Tongue (tissue), 3 donors: ENCODE results near the gene CARD14. TPM values are rescaled to one million over a fixed set of nuclear protein-coding genes. Genes with fewer than 3 reads are reported as not detected.
"Not testable (repeated sequence)": the region's sequence is repeated elsewhere in the genome, so short reads cannot be mapped to it uniquely, and the experiment has no call there.

Experiments used
- DNase-seq: peaks from one replicate; pipeline ENCODE4 v3.0.0-alpha.2; 2015
- small RNA-seq: library from RNA; depleted of rRNA; stranded (forward); fragments of <200 nt; gene quantifications from one replicate; pipeline ENCODE3, GENCODE V24; 2014; ENCODE audit warnings: low replicate concordance
- total RNA-seq: library from RNA; depleted of rRNA; stranded (reverse); fragments of >200 nt; gene quantifications from one replicate; pipeline ENCODE4 v1.2.3, GENCODE V29; 2014

CARD14 gene
- total RNA-seq, 1 donor from 2014 or later = 14.9 TPM

DNA sequence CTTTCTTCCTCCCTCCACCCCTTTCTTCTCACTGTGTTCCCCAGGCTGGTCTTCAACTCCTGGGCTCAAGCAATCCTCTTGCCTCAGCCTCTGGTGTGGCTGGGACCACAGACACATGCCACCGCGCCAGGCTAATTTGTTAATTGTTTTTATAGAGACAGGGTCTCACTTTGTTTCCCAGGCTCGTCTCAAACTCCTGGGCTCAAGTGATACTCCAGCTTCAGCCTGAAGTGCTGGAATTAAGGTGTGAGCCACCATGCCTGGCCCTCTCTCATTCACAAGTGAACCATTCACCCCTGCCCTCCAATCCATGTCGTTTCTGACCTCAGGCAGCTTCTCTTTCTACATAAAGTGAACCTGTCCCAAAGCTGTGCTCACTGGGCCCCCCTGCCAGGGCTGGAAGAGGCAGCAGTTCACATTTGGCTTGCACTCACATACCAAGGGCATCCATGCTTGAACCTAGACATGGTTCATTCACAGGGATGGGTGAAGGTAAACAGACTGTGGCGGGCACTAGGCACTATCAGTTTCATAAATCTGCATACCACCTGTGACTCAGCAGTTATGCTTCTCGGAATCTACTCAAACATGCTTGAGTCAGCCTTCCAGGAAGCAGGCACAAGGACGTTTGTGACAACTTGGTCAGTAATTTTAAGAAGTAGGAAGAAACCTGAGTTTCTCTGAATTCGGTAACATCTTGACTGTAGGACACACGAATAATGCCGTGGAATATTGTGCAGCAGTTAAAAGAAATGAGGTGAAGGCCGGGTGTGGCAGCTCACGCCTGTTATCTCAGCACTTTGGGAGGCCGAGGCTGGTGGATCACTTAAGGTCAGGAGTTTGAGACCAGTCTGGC is 84.8 kb downstream of the CARD14 start:
- no peak for DNase-seq

DNA sequence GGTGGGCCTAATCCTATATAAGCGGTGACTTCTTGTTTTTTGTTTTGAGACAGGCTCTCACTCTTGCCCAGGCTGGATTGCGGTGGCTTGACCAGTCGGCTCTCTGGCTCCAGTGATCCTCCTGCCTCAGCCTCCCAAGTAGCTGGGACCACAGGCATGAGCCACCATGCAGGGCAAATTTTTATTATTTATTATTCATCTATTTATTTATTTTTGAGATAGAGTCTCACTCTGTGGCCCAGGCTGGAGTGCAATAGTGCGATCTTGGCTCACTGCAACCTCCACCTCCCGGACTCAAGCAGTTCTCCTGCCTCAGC is 86.2 kb downstream of the CARD14 start:
- DNase-seq = no peak

DNA sequence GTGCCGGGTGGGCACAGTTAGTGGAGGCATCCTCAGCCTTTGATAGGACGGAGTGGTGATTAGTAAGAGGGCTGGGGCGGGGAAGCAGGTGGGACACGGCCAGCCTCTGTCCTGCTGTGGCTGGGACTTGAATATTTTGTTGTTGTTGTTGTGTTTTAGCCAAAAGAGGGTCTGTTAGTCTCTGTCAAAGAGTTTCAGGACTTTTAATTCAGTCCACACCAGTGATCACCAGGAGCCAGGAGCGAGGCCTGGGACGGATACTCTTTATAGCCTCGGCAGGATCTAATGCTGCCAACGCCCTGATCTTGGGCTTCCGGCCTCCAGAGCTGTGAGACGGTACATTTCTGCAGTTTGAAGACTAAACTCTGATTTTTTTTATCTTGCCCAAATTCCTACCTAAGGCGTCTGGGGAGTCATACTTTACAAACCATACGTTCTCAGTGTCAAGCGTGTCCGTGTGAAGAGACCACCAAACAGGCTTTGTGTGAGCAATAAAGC is 87.9 kb downstream of the CARD14 start:
- no peak for DNase-seq

DNA sequence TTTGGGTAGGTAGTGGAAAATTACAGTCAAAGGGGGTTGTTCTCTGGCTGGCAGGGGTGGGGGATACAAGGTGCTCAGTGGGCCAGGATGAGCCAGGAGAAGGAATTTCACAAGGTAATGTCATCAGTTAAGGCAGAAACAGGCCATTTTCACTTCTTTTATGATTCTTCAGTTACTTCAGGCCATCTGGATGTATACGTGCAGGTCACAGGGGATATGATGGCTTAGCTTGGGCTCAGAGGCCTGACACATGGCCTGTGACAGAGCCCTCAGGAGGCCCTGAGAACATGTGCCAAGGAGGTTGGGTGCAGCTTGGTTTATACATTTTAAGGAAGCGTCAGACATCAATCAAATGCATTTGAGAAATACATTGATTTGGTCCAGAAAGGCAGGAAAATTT is 88.5 kb downstream of the CARD14 start:
- DNase-seq = not testable (repeated sequence)

Small RNAs within 50 kb of the gene (small RNA-seq; reads per million reads assigned to genes)
- gene AC087741.2 = not detected

Other genes starting within 250 kb of the CARD14 start
- 23.3 TPM for gene TBC1D16, start 134.2 kb upstream of the CARD14 start, total RNA-seq
- 4.5 TPM for gene CCDC40, start 133.4 kb upstream of the CARD14 start, total RNA-seq
- 22.6 TPM for gene GAA, start 68.4 kb upstream of the CARD14 start, total RNA-seq
- gene EIF4A3, start 22.9 kb upstream of the CARD14 start, total RNA-seq = 88.5 TPM
- gene SGSH, start 50.3 kb downstream of the CARD14 start, total RNA-seq = 15.5 TPM
- gene SLC26A11, start 50.4 kb downstream of the CARD14 start, total RNA-seq = 9.2 TPM
- 66.8 TPM for gene RNF213, start 90.8 kb downstream of the CARD14 start, total RNA-seq
- gene ENDOV, start 245.1 kb downstream of the CARD14 start, total RNA-seq = 10.8 TPM